Neuronal stem cell (in vitro differentiated cells): ENCODE results near the gene ANKDD1A.

ENCODE experiments used
- DNase-seq: peaks from one replicate; pipeline ENCODE4 v3.0.0-alpha.2; 2013; ENCODE audit warnings: low spot score
- H2AFZ ChIP-seq: one replicate; pipeline ENCODE4 v1.6.1; 2013; ENCODE audit warnings: mild to moderate bottlenecking, low read length, inconsistent platforms
- H2AK5ac ChIP-seq: 2 replicates; pipeline ENCODE4 v1.6.1; 2013; ENCODE audit warnings: low read depth, mild to moderate bottlenecking, inconsistent platforms, low read length, moderate library complexity, mixed read lengths
- H2BK120ac ChIP-seq: 2 replicates; pipeline ENCODE4 v1.6.1; 2013; ENCODE audit warnings: low read depth, mild to moderate bottlenecking, inconsistent platforms, low read length, moderate library complexity, mixed read lengths
- H2BK12ac ChIP-seq: one replicate; pipeline ENCODE4 v1.6.1; 2013; ENCODE audit warnings: low read length, inconsistent platforms
- H2BK15ac ChIP-seq: 2 replicates; pipeline ENCODE4 v1.6.1; 2013; ENCODE audit warnings: mild to moderate bottlenecking, low read length, inconsistent platforms, mixed read lengths
- H2BK5ac ChIP-seq: one replicate; pipeline ENCODE4 v1.6.1; 2013; ENCODE audit warnings: inconsistent platforms, mild to moderate bottlenecking, low read length, moderate library complexity
- H3K14ac ChIP-seq: one replicate; pipeline ENCODE4 v1.6.1; 2013; ENCODE audit warnings: low read length, inconsistent platforms
- H3K18ac ChIP-seq: 2 replicates; pipeline ENCODE4 v1.6.1; 2013; ENCODE audit warnings: low read length, inconsistent platforms
- H3K23ac ChIP-seq: 2 replicates; pipeline ENCODE4 v1.6.1; 2013; ENCODE audit warnings: low read depth, mild to moderate bottlenecking, mixed read lengths, low read length, inconsistent platforms; ENCODE audit not compliant: poor library complexity
- H3K27ac ChIP-seq: replicated peaks from 3 replicates; pipeline ENCODE4 v1.5.1; 2013; ENCODE audit warnings: low read length, inconsistent platforms
- H3K27me3 ChIP-seq, 3 experiments: 2 replicates each; pipeline ENCODE4 v1.6.1; 2013; ENCODE audit warnings: low read length in 3 of 3, mild to moderate bottlenecking in 2 of 3, inconsistent platforms in 1 of 3, low read depth in 1 of 3, mixed read lengths in 1 of 3, moderate library complexity in 1 of 3; ENCODE audit not compliant: control insufficient read depth in 3 of 3, insufficient read depth in 3 of 3
- H3K36me3 ChIP-seq, 2 donors: replicated peaks in 1 of 2; 2 replicates each; pipeline ENCODE4 v1.6.1; 2013; ENCODE audit warnings: low read length in 2 of 2; ENCODE audit not compliant: control insufficient read depth in 2 of 2, insufficient read depth in 2 of 2
- H3K4ac ChIP-seq: 2 replicates; pipeline ENCODE4 v1.6.1; 2013; ENCODE audit warnings: inconsistent platforms, mild to moderate bottlenecking, low read length, moderate library complexity
- H3K4me1 ChIP-seq, 2 donors: 1 replicate in 1 of 2; 2 replicates in 1 of 2; pipeline ENCODE4 v1.6.1; 2013; ENCODE audit warnings: low read length in 2 of 2, low read depth in 1 of 2; ENCODE audit not compliant: control insufficient read depth in 2 of 2, insufficient read depth in 1 of 2
- H3K4me2 ChIP-seq: one replicate; pipeline ENCODE4 v1.6.1; 2013; ENCODE audit warnings: mild to moderate bottlenecking, low read length, inconsistent platforms; ENCODE audit not compliant: insufficient read depth, poor library complexity, severe bottlenecking
- H3K4me3 ChIP-seq, 2 donors: 2 replicates each; pipeline ENCODE4 v1.5.1; 2013; ENCODE audit warnings: low read length in 2 of 2, mild to moderate bottlenecking in 2 of 2, inconsistent platforms in 1 of 2, moderate library complexity in 1 of 2
- H3K79me1 ChIP-seq: one replicate; pipeline ENCODE4 v1.6.1; 2013; ENCODE audit warnings: low read depth, mild to moderate bottlenecking, inconsistent platforms, low read length, moderate library complexity
- H3K9ac ChIP-seq: one replicate; pipeline ENCODE4 v1.6.1; 2013; ENCODE audit warnings: mild to moderate bottlenecking, low read depth, low read length, inconsistent platforms; ENCODE audit not compliant: poor library complexity
- H3K9me3 ChIP-seq, 2 donors: replicated peaks in 1 of 2; 2 replicates each; pipeline versions ENCODE3 to v1.6.1; 2013; ENCODE audit warnings: low read length in 2 of 2, mild to moderate bottlenecking in 2 of 2, inconsistent platforms in 1 of 2, low read depth in 1 of 2, mixed read lengths in 1 of 2, moderate library complexity in 1 of 2; ENCODE audit not compliant: control insufficient read depth in 2 of 2, insufficient read depth in 1 of 2
- H4K8ac ChIP-seq: one replicate; pipeline ENCODE4 v1.6.1; 2013; ENCODE audit warnings: low read depth, mild to moderate bottlenecking, inconsistent platforms, low read length, moderate library complexity
- H4K91ac ChIP-seq: one replicate; pipeline ENCODE4 v1.6.1; 2013; ENCODE audit warnings: low read length, low read depth, mild to moderate bottlenecking, inconsistent platforms; ENCODE audit not compliant: poor library complexity
- WGBS, 2 donors: extraction: QIAGEN DNeasy Blood & Tissue Kit; methylation state at CpG; one replicate each; pipeline ENCODE4 v1.1.7; 2013; ENCODE audit warnings: missing lambda C conversion rate in 2 of 2, mixed read lengths in 1 of 2; ENCODE audit not compliant: insufficient read length in 2 of 2, insufficient replicate concordance in 1 of 2; ENCODE audit errors: extremely low coverage in 2 of 2; 5-methylcytosine and 5-hydroxymethylcytosine counted together

The ANKDD1A gene

GRCh38 chr15:64923546-64923945 lies 11.8 kb downstream of the ANKDD1A start:
- Histone ChIP-seq H3K23ac (no peak overlapping the region), H2BK5ac (no peak overlapping the region), H3K27me3 (no peaks in the 10 kb centered on the region), H2BK120ac (no peak overlapping the region), H2BK15ac (no peak overlapping the region), H3K79me1 (no peaks in the 10 kb centered on the region), H2AFZ (no peak overlapping the region), H4K8ac (no peak overlapping the region), H3K14ac (no peak overlapping the region), H3K4ac (no peak overlapping the region), H3K27ac (no peak overlapping the region), H3K9me3 (peaks cover 0 to 3% of the 10 kb centered on the region in 2 donors), H3K9ac (no peak overlapping the region), H3K36me3 (no peaks in the 10 kb centered on the region), H2AK5ac (no peak overlapping the region), H3K18ac (no peak overlapping the region), H3K4me3 (no peak overlapping the region), H4K91ac (no peak overlapping the region), H3K4me1 (no peaks in the 10 kb centered on the region), H2BK12ac (no peak overlapping the region), H3K4me2 (no peak overlapping the region)
- no peak for DNase-seq
- WGBS, 2 donors = no CpG with 5 or more reads among the region's 2 CpGs

DNA sequence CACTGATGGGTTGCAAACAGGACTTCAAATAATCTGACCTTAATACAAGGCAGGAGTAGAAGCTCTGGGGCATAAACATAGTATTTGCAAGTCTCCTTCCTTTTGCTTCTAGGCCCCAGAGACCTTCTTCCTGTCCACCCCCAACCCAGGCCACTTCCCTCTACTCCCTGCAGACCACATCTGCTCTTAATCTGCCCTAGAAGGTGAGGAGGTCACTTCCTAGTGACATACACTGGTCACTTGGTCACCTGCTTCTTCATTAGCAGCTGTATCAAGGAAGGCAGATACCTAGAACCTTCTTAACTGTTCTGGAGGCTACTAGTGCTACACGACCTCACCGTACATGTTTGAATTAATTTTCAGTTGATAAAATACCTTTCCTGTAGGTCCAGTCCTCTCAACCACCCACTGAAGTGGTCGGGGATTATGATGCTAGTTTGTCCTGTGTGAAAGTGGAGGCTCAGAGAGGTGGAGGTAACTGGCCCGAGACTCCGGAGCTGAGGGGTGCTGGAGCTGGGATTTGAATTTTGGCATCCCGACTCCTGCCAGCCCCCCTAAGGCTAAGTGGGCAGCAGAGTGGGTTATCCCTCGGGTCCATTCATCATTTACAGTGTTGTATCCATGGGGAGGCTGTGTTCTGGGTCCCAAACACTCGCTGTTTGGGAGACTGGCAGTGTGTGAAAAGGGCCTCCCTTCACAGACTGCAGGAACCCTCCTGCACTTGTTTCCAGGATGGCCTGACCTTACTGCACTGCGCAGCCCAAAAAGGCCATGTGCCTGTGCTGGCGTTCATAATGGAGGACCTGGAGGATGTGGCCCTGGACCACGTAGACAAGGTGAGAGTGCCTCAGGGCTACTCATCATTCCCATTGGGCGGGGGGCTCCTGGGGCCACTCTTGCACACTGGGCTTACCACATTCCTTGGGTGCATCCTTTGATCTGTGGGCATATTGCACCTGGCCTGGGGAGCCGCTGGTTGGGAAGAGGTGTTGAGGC lies 13.9 kb downstream of the ANKDD1A start:
- Histone ChIP-seq H3K4me1 (no peaks in the 10 kb centered on the region), H2BK15ac (no peak overlapping the region), H3K9ac (no peak overlapping the region), H3K79me1 (no peaks in the 10 kb centered on the region), H3K4ac (no peak overlapping the region), H3K27me3 (no peaks in the 10 kb centered on the region), H2AFZ (no peak overlapping the region), H3K18ac (no peak overlapping the region), H2BK12ac (no peak overlapping the region), H2BK120ac (no peak overlapping the region), H4K8ac (no peak overlapping the region), H3K14ac (no peak overlapping the region), H3K27ac (no peak overlapping the region), H4K91ac (no peak overlapping the region), H2BK5ac (no peak overlapping the region), H3K23ac (no peak overlapping the region), H3K4me2 (no peak overlapping the region), H3K4me3 (no peak overlapping the region), H3K36me3 (no peaks in the 10 kb centered on the region), H3K9me3 (peaks cover 0 to 3% of the 10 kb centered on the region in 2 donors), H2AK5ac (no peak overlapping the region)
- WGBS, 2 donors = no CpG with 5 or more reads among the region's 13 CpGs
- DNase-seq = no peak

DNA sequence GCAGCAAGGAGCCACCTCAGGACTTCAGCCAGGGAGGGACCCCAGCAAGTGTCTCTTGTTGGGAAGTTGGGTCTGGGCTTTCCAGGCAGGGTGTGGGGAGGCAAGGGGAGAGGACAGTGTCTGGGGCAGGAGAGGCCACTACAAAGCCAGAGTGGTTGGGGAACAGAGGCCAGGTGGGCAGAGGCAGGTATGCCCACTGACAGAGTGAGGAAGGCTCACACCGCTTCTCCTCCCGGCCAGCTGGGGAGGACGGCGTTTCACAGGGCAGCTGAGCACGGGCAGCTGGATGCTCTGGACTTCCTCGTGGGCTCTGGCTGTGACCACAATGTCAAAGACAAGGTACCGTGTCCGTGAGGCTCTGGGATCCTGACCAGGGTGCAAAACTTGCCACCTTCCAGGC lies 15.0 kb downstream of the ANKDD1A start:
- Histone ChIP-seq H3K27ac (no peak overlapping the region), H2BK120ac (no peak overlapping the region), H3K9ac (no peak overlapping the region), H2AK5ac (peak overlapping the region; percentile 13), H3K9me3 (peaks cover 0 to 3% of the 10 kb centered on the region in 2 donors), H4K91ac (no peak overlapping the region), H3K4ac (no peak overlapping the region), H3K36me3 (no peaks in the 10 kb centered on the region), H3K27me3 (no peaks in the 10 kb centered on the region), H3K4me3 (no peak overlapping the region), H2BK12ac (no peak overlapping the region), H4K8ac (no peak overlapping the region), H3K4me1 (no peaks in the 10 kb centered on the region), H3K23ac (peak overlapping the region; percentile 5), H3K4me2 (no peak overlapping the region), H2BK5ac (no peak overlapping the region), H2AFZ (no peak overlapping the region), H3K14ac (no peak overlapping the region), H3K18ac (peak overlapping the region; percentile 14), H3K79me1 (no peaks in the 10 kb centered on the region), H2BK15ac (no peak overlapping the region)
- WGBS, 2 donors = no CpG with 5 or more reads among the region's 8 CpGs
- DNase-seq = no peak

GRCh38 chr15:64928626-64929220 lies 17.0 kb downstream of the ANKDD1A start:
- Histone ChIP-seq H3K27me3 (no peaks in the 10 kb centered on the region), H2AFZ (no peak overlapping the region), H3K9ac (no peak overlapping the region), H2BK120ac (no peak overlapping the region), H3K23ac (no peak overlapping the region), H3K18ac (peak overlapping the region; percentile 35), H3K36me3 (no peaks in the 10 kb centered on the region), H3K4me3 (no peak overlapping the region), H3K79me1 (no peaks in the 10 kb centered on the region), H4K8ac (no peak overlapping the region), H2AK5ac (no peak overlapping the region), H3K4me1 (no peaks in the 10 kb centered on the region), H2BK12ac (no peak overlapping the region), H3K14ac (no peak overlapping the region), H2BK15ac (no peak overlapping the region), H3K4me2 (no peak overlapping the region), H3K9me3 (no peaks in the 10 kb centered on the region), H2BK5ac (no peak overlapping the region), H4K91ac (no peak overlapping the region), H3K4ac (no peak overlapping the region), H3K27ac (no peak overlapping the region)
- DNase-seq = no peak
- no CpG with 5 or more reads among the region's 10 CpGs for WGBS, 2 donors
